Calu3 (cell line): ENCODE data around the gene STK40. TPM values are rescaled to one million over a fixed set of nuclear protein-coding genes. Genes with fewer than 3 reads are reported as not detected.

ENCODE experiments used
- BruUV-seq: library from RNA; stranded (reverse); fragments of 400-500 nt; replicated peaks from 2 replicates; lab custom pipeline; 2021; lab: Mats Ljungman, UMichigan
- CTCF ChIA-PET: fragments of 300-600 bp; sonication (Branson Sonifier 250); formaldehyde crosslinking; loops from one replicate; lab custom pipeline; 2022; ENCODE audit warnings: antibody characterized with exemption; lab: Charles Lee
- DNase-seq: peaks from one replicate; pipeline ENCODE4 v3.0.0; 2022
- H3K27ac Mint-ChIP-seq: one replicate; pipeline ENCODE4 v1.8.0; 2022; ENCODE audit warnings: mixed read lengths; ENCODE audit not compliant: unreplicated experiment
- H3K27me3 Mint-ChIP-seq: one replicate; pipeline ENCODE4 v1.8.0; 2022; ENCODE audit warnings: mixed read lengths; ENCODE audit not compliant: unreplicated experiment
- H3K36me3 Mint-ChIP-seq: one replicate; pipeline ENCODE4 v1.8.0; 2022; ENCODE audit warnings: mild to moderate bottlenecking, moderate library complexity, mixed read lengths; ENCODE audit not compliant: insufficient read depth, unreplicated experiment
- H3K4me1 Mint-ChIP-seq: one replicate; pipeline ENCODE4 v1.8.0; 2022; ENCODE audit warnings: mild to moderate bottlenecking, low read depth, mixed read lengths; ENCODE audit not compliant: unreplicated experiment
- H3K4me3 Mint-ChIP-seq: one replicate; pipeline ENCODE4 v1.8.0; 2022; ENCODE audit warnings: mild to moderate bottlenecking, low read depth, moderate library complexity, mixed read lengths; ENCODE audit not compliant: unreplicated experiment
- H3K9me3 Mint-ChIP-seq: one replicate; pipeline ENCODE4 v1.8.0; 2022; ENCODE audit warnings: low read depth, mixed read lengths; ENCODE audit not compliant: unreplicated experiment
- CTCF ChIP-seq: fragments of 200-600 bp; IDR thresholded peaks from one replicate; pipeline ENCODE4 v1.8.0; 2022; ENCODE audit warnings: antibody characterized with exemption; ENCODE audit not compliant: unreplicated experiment
- intact Hi-C: fragments of 100-400 bp; cut with micrococcal nuclease; formaldehyde crosslinking; loops from one replicate; pipeline ENCODE4 v1.10.0; 2022; ENCODE audit not compliant: unreplicated experiment
- total RNA-seq: library from RNA; stranded (reverse); gene quantifications from 2 replicates; pipeline ENCODE4 v1.2.3, GENCODE V29; 2022

The STK40 gene
- total RNA-seq, 1 experiment from 2014 or later = 44.5 TPM

- peaks cover 9% of the 10 kb centered on the region for H3K4me1 Mint-ChIP-seq
- H3K27me3 Mint-ChIP-seq = peaks cover 22% of the 10 kb centered on the region
- no peak for DNase-seq
- H3K27ac Mint-ChIP-seq = no peak overlapping the region
- no peak for TF ChIP-seq CTCF
- no TSS peak for BruUV-seq
- intact Hi-C loops = no loop called here
- H3K36me3 Mint-ChIP-seq = peaks cover 13% of the 10 kb centered on the region
- H3K9me3 Mint-ChIP-seq = no peaks in the 10 kb centered on the region
- no peak overlapping the region for H3K4me3 Mint-ChIP-seq
- CTCF ChIA-PET = no interaction called here
Measured at GRCh38 chr1:36401602-36402503, 16.1 kb upstream of the STK40 start.

- intact Hi-C loops = no loop called here
- Mint-ChIP-seq H3K27me3 (peaks cover 14% of the 10 kb centered on the region), H3K9me3 (no peaks in the 10 kb centered on the region), H3K4me1 (peaks cover 9% of the 10 kb centered on the region), H3K4me3 (no peak overlapping the region), H3K36me3 (peaks cover 13% of the 10 kb centered on the region), H3K27ac (no peak overlapping the region)
- CTCF ChIA-PET = interaction anchor here (0.7 kb wide), 1 partner anchor 245 kb away, joined by 9 read pairs; the partner anchor contains the start of gene MAP7D1
- no peak for DNase-seq
- TF ChIP-seq CTCF = no peak
- no TSS peak for BruUV-seq
Measured at GRCh38 chr1:36400825-36401601, 15.3 kb upstream of the STK40 start.

DNA sequence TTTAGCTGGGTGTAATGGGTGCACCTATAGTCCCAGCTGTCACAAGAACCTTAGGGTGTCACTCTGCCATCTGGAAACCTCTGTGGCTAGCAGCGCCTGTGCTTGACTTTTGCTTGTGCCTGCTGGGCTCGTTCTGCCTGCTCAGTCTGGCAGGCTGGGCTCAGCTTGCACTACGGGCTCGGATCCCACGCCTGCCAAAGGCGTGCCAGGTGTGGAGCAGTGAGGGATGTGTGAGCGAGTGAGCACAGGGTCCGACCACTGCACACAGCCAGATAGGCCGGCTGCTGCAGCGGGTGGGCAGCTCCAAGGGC is 14.7 kb upstream of the STK40 start:
- peaks cover 12% of the 10 kb centered on the region for H3K27me3 Mint-ChIP-seq
- peaks cover 13% of the 10 kb centered on the region for H3K36me3 Mint-ChIP-seq
- BruUV-seq = no TSS peak
- H3K4me3 Mint-ChIP-seq = no peak overlapping the region
- TF ChIP-seq CTCF = no peak
- no peak overlapping the region for H3K27ac Mint-ChIP-seq
- intact Hi-C loops = no loop called here
- no peaks in the 10 kb centered on the region for H3K9me3 Mint-ChIP-seq
- H3K4me1 Mint-ChIP-seq = peaks cover 9% of the 10 kb centered on the region
- CTCF ChIA-PET = interaction anchor here (0.7 kb wide), 1 partner anchor 245 kb away, joined by 9 read pairs; the partner anchor contains the start of gene MAP7D1
- no peak for DNase-seq

DNA sequence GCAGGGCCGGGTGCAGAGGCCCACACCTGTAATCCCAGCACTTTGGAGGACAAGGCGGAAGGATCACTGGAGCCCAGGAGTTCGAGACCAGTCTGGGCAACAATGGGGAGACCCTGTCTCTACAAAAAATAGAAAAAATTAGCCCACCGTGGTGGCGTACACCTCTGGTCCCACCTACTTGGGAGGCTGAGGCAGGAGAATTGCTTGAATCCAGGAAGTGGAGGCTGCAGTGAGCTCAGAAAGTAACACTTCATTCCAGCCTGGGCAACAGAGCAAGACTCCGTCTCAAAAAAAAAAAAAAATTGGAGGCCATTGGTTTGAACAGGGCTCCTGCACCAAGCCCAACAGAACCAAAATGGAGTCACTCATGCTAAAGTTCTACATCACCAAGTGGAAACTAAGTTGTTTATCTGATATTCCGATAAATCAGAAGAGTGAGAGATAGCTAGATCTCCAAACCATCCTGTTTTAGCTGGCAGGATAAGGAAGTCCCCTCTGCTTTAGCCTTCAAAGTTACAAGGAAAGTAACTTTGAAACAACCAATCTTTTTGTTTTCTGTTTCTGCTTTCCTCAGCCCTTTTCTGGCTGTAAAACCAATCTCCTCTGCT is 12.8 kb upstream of the STK40 start:
- CTCF ChIA-PET = no interaction called here
- H3K36me3 Mint-ChIP-seq = peaks cover 13% of the 10 kb centered on the region
- no peak for DNase-seq
- no peak overlapping the region for H3K27ac Mint-ChIP-seq
- H3K9me3 Mint-ChIP-seq = no peaks in the 10 kb centered on the region
- BruUV-seq = no TSS peak
- TF ChIP-seq CTCF = no peak
- no peaks in the 10 kb centered on the region for H3K27me3 Mint-ChIP-seq
- intact Hi-C loops = no loop called here
- peak overlapping the region; percentile 88 for H3K4me3 Mint-ChIP-seq
- H3K4me1 Mint-ChIP-seq = peaks cover 9% of the 10 kb centered on the region
